Measurements from ENCODE around the gene KLHL6.

- no peak for TF ChIP-seq CTCF (IDR thresholded peaks at IDR 0.05)
- no peak for TF ChIP-seq SIN3A (IDR thresholded peaks at IDR 0.05; ENCODE audit: borderline replicate concordance, insufficient read depth, low read depth, low read length)
- no peak for TF ChIP-seq POLR2AphosphoS5 (IDR thresholded peaks at IDR 0.05; ENCODE audit: low read depth, low read length)
These were observed 8.5 kb upstream of the KLHL6 start for GRCh38 chr3:183564046-183564445.
